ENCODE results near the gene ZFP2. TPM values are rescaled to one million over a fixed set of nuclear protein-coding genes. Genes with fewer than 3 reads are reported as not detected.

The ZFP2 gene
- under 0.01 and 0.22 TPM in 2 replicates for total RNA-seq

DNA sequence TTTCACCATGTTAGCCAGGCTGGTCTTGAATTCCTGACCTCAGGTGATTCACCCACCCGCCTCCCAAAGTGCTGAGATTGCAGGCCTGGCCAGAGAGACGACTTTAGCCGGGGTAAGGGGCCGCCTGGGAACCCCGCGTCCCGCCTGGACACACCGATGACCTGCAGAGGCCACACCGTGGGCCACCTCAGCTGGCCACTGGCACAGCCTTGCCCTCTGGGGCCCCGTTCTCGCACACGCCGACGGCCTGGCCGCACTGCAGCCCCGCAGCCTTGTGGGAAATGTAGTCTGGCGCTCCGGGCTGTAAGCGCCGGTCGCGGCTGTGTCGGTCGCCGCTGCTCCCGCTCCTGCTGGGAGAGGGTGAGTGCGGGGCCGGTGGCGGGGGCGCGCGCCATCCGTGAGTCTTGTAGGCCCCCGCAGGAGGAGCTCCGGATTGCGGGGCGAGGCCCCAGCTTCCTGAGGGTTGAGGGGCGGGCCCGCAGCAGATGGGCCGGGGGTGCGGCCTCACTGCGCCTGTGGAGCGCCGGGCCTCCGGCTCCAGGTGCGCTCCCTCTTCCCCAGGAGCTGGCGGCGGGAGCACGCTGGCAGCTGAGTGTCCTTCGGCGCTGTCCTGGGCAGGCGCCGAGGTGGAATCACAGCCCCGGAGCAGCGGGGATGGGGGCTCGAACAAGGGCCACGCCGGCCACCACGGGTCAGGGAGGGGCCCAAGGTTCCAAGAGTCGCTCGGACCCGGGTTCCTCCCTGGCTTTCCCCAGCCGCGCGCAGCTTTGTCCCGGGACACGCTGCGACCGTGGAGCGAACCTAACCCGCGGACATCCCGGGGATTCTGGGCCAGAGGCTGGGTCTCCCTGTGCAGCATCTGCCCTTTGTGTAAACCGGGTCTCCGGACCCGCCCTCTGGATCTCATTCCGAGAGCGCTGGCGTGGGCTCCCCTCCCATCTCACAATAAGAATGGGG is at the start of gene ZFP2:
TSS of gene ZFP2 (plus strand) at position 299 of the 957 bp plus-strand sequence. CDS start 35,401 bp downstream, outside the sequence.

DNA sequence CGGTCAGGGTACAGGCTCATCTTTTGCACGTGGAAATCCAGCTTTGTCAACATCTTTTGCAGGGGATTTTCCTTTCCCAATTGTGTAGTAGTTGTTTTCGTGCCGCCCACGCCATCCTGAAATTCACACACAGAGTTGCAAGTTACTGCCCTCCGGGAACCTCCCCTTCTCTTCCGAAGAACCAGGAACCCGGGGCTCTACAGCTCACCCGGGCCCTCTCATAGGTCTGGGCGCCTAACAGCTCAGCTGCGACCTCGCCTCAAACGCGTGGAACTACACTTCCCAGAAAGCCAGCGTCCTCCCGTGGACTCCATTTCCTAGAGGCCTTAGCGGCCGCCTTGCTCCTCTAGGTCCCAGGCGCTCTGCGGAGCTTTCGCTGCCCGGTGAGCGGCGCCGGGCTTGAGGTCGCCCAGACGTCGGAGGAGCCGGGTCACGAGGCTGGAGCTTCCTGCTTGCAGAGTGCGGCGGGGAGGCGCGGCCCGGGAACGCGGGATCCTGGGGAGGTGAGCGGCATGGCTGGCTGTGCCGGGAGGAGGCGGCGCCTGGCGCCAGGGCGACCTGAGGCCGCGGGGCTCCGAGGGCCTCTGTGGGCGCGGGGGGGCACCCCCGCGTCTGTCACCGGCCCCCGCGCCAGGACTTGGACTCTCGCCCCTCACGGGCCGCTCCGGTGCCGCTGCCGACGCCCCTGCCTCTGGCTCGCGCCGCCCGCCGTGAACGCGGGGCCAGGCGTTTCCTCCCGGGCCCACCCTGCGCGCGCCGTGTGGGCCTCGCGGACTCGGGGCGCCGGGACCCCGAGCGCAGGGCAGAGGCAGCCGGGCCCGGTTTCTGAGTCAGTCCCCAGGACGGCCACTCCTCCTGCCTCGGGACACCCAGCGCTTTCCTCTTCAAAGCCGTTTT is 35.8 kb upstream of the ZFP2 start, which contains the start of gene ZNF354B:
TSS of gene ZNF354B (plus strand) at position 329 of the 897 bp plus-strand sequence. CDS start 1,095 bp downstream, outside the sequence.

DNA sequence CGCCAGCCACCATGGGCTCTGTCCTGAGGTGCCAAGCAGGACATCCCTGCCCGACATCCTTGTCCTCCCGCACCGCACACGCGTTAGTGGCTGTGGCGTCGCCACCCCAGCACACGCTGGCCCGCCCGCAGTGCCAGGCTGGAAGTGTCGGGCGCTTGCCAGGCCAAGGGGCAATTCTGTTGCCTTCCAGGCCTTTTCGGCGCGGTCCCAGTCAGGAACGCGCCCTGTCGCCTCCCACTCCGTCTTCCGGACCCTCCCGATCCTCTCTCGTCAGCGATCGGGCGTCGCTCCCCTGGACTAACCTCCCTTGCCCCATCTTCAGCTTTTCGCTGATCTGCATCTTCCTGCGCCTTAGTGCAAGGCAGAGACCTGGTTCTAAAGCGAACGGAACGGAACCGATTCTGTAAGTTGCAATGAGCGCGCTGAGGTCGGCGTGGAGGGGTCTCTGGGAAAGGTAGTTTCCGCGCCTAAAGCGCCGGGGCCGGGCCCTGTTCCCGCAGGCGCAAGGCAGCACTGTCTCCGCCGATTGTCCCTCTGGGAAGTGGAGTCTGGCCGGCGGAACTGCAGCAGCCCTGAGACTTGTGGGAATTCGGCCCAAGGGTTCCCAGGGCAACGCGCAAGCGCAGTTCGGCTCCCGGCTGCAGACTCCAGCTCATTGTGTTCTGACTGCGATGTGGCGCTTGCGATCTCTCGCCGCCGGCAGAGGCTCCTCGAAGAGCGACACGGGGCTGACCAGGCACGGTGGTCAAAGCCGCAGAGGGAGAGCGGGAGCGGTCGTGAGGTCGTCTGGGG is 45.1 kb downstream of the ZFP2 start, which contains the start of gene ZNF454:
TSS of gene ZNF454 (plus strand) at position 630 of the 792 bp plus-strand sequence. CDS start 1,594 bp downstream, outside the sequence.

Other genes starting within 250 kb of the ZFP2 start
- 6.2 and 7.7 TPM in 2 replicates for gene ZNF354A, start 165.3 kb upstream of the ZFP2 start, total RNA-seq
- gene ZNF354B, start 36.0 kb upstream of the ZFP2 start, total RNA-seq, result 7.7 and 9.0 TPM in 2 replicates
- gene ZNF454, start 45.3 kb downstream of the ZFP2 start, total RNA-seq, result 0.86 and 2.0 TPM in 2 replicates
- gene GRM6, start 99.4 kb downstream of the ZFP2 start, total RNA-seq, result not detected in 2 replicates
- gene ZNF879, start 127.9 kb downstream of the ZFP2 start, total RNA-seq, result 2.6 and 3.3 TPM in 2 replicates
- gene ZNF354C, start 164.5 kb downstream of the ZFP2 start, total RNA-seq, result 3.9 and 7.0 TPM in 2 replicates

Measured in placental pericyte (primary cell).